ENCODE results near the gene CREB3. TPM values are rescaled to one million over a fixed set of nuclear protein-coding genes. Genes with fewer than 3 reads are reported as not detected.

The CREB3 gene
- total RNA-seq, 2 experiments from 2014 or later: 20.5 to 24.7 TPM

DNA sequence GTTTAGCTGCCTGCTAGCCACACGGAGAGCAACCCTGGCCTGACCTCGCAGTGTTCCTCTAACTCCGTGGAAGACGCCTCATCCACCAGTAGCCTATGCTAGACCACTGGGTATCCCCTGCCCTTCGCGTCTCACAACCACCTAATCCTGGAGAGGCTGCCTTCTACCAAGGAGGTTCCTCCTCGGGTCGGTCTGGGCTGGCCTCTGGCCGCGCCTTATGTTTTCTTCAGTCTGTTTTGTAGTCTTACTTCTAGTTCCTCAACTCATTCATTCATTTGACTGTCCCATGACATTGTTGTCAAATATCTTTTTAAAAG is 41.2 kb upstream of the CREB3 start:
- Mint-ChIP-seq H3K27ac (no peak overlapping the region), H3K9me3 (ENCODE audit: low read depth) (no peaks in the 10 kb centered on the region), H3K4me3 (peak overlapping the region; percentile 74), H3K36me3 (no peaks in the 10 kb centered on the region), H3K4me1 (peaks cover 14% of the 10 kb centered on the region), H3K27me3 (no peaks in the 10 kb centered on the region)
- ATAC-seq (no peak), DNase-seq (no peak)
- CTCF ChIA-PET: interaction anchor here (0.9 to 1.9 kb wide), 5 partner anchors 20 to 88 kb away, joined by 3 to 9 read pairs (median 3); partner anchors contain the start of genes CCDC107 and RMRP

DNA sequence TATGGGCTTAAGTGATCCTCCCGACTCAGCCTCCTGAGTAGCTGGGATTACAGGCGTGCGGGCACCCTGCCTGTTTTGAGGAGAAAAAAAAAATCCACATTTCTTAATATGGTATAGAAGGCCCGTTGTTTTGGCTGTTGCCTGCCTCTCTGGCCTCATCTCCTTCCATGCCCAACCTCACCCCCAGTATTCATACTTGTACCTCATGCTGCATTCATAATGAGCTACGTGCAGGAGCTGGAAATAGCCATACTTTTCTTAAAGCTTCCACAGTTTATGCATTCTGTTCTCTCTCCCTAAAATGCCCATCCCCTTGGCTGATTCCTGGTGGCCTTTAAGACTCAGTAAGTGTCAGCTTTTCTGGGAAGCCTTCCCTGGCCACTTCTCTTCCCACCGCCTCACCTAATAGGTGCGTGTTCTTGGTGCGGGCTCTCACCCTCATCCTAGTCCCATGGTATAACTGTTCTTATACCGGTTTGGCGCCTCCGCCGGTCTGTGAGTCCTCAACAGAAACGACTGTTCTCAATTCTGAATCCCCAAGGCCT is 40.6 kb upstream of the CREB3 start:
- Mint-ChIP-seq H3K4me1 (peaks cover 16% of the 10 kb centered on the region), H3K36me3 (peaks cover 5% of the 10 kb centered on the region), H3K4me3 (peak overlapping the region; percentile 2), H3K9me3 (ENCODE audit: low read depth) (no peaks in the 10 kb centered on the region), H3K27me3 (no peaks in the 10 kb centered on the region), H3K27ac (no peak overlapping the region)
- CTCF ChIA-PET: interaction anchor here (0.6 to 1.9 kb wide), 5 partner anchors 18 to 88 kb away, joined by 3 to 9 read pairs (median 3); partner anchors contain the start of genes CCDC107 and RMRP
- ATAC-seq: no peak
- no peak for DNase-seq

DNA sequence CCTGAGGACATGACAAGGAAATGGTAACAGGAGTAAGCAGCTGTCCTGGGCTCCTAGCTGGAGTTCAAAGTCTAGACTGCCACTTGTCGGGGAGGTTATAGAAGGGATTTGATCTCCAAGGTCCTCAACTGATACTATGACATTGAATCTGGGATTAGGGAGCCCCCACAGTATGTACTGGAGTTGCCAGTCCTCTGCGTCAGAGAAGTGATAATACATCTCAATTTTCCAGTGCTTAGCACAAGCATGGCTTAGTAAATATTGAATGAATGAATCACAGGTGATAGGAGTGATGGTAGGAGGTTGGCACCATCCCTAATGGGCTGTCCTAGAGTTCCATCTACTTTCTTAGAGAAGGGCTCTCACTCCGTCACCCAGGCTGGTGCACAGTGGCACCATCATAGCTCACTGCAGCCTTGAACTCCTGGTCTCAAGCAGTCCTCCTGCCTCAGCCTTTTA is 36.5 kb upstream of the CREB3 start:
- CTCF ChIA-PET: interaction anchor here (0.6 to 5.7 kb wide), 41 partner anchors 8 to 206 kb away, joined by 3 to 68 read pairs (median 8); partner anchors contain the start of genes ARHGEF39, CA9, CCDC107 and CREB3
- DNase-seq (no peak), ATAC-seq (peak; percentile 12)
- Mint-ChIP-seq H3K27ac (no peak overlapping the region), H3K9me3 (ENCODE audit: low read depth) (no peaks in the 10 kb centered on the region), H3K27me3 (no peaks in the 10 kb centered on the region), H3K36me3 (peaks cover 7% of the 10 kb centered on the region), H3K4me3 (no peak overlapping the region), H3K4me1 (peaks cover 5% of the 10 kb centered on the region)

DNA sequence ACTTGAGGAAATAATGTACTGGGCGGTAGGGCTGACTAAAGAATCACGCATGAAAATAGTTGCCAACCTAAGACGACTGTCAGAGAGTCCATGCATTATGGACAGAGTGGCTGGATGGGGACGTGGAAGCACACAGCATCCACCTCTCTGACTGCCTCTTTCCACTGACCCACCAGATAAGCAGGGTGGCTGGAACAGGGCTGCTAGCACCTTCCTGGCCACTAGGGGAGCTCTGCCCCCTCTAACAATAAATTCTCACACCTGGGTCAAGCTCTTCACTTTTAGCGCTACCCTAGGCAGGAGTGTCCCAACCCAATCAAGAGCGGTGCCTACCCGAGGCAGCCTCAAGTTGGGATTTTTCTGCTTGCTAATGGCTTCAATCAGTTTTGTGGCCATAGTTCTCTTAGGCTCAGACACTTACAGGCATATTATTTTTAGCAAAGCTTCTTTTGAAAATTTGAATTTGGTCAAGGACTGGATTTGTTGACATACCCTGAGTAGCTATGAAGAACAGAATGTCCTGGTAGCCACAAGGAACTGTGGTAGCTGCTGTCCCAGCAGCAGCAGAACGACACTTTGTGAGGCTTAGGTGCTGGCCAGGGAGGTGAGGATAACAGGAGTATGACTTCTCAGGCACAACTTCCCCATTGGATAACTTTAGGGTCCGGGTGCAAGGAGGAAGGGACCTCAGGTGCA is 35.8 kb upstream of the CREB3 start:
- CTCF ChIA-PET: interaction anchor here (0.5 to 5.7 kb wide), 46 partner anchors 9 to 509 kb away, joined by 3 to 68 read pairs (median 8); partner anchors contain the start of genes ARHGEF39, CA9, CCDC107 and CREB3

DNA sequence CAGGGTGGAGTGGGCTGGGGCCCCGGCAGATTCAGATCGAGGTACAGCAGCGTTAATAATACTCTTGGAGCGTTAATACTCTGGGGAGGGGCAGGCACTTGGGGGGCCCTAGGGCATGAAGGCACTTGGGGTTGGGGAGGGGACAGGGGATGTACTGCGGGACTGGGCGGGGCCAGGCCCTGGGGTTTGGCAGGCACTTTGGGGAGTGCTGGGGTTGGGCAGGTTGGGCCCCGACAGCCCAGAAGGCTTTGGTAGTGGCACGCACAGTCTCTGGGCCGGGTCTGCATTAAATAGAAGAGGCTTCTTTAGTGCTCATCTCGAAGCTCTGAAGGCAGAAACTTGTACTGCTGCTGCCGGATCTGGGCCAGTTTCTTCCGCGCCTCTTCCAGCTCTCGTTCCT is 35.0 kb upstream of the CREB3 start:
- Mint-ChIP-seq H3K27me3 (no peaks in the 10 kb centered on the region), H3K27ac (no peak overlapping the region), H3K4me1 (peaks cover 2% of the 10 kb centered on the region), H3K9me3 (ENCODE audit: low read depth) (no peaks in the 10 kb centered on the region), H3K4me3 (no peak overlapping the region), H3K36me3 (peaks cover 7% of the 10 kb centered on the region)
- ATAC-seq: no peak
- DNase-seq: no peak
- CTCF ChIA-PET: interaction anchor here (0.6 to 5.7 kb wide), 27 partner anchors 9 to 1668 kb away, joined by 3 to 68 read pairs (median 13); partner anchors contain the start of genes ARHGEF39, CCDC107, CREB3 and GBA2

More for the DNA sequence above, 35.8 kb upstream of the CREB3 start:
- Mint-ChIP-seq H3K9me3 (ENCODE audit: low read depth) (no peaks in the 10 kb centered on the region), H3K36me3 (peaks cover 7% of the 10 kb centered on the region), H3K4me3 (no peak overlapping the region), H3K4me1 (peaks cover 2% of the 10 kb centered on the region), H3K27ac (no peak overlapping the region), H3K27me3 (no peaks in the 10 kb centered on the region)
- DNase-seq (peak; percentile 72), ATAC-seq (peak; percentile 92)

DNA sequence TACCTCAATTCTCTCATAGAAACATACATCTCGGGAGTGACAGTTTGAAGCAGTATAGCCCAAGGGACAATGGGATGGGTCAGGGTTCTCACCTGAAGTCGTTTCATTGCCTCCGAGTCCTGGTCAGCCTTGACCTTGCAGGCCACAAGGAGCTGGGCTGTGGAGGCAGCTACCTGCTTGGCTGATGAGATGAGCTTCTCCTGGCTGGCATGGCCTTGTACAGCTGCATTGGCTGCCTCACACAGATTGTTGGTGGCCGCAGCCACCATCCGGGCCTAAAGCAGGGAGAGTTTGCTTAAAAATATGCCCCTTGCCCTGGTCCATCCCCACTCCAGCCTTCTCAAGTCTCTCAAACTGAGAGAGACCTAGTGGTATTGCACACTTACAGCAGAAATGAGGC is 34.2 kb upstream of the CREB3 start:
- ATAC-seq (no peak), DNase-seq (no peak)
- Mint-ChIP-seq H3K9me3 (ENCODE audit: low read depth) (no peaks in the 10 kb centered on the region), H3K36me3 (peaks cover 12% of the 10 kb centered on the region), H3K4me1 (peaks cover 2% of the 10 kb centered on the region), H3K27me3 (no peaks in the 10 kb centered on the region), H3K27ac (no peak overlapping the region), H3K4me3 (no peak overlapping the region)
- CTCF ChIA-PET: interaction anchor here (1.1 to 5.7 kb wide), 7 partner anchors 9 to 86 kb away, joined by 3 to 68 read pairs (median 41); partner anchors contain the start of genes ARHGEF39, GBA2 and RGP1

DNA sequence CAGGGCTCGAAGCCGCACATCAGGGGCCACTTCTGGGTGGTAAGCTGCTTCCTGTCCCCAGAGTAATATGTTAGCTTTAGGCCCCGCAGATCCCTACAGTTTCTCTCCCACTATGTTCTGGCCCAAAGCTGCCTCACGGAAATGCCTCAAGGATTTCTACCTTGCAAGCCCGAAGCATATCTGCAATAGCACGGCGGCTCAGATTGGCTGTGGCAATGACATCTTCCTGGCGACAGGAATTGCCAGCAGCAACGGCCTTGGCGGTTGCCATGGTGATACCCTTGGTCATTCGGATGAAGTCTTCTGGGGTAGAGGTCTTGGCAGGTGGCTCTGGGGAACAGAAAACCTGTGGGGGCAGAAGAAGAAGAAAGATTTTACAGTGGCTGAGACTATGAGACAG is 32.4 kb upstream of the CREB3 start:
- Mint-ChIP-seq H3K36me3 (peaks cover 29% of the 10 kb centered on the region), H3K27me3 (no peaks in the 10 kb centered on the region), H3K4me3 (no peak overlapping the region), H3K9me3 (ENCODE audit: low read depth) (no peaks in the 10 kb centered on the region), H3K27ac (no peak overlapping the region), H3K4me1 (peaks cover 2% of the 10 kb centered on the region)
- CTCF ChIA-PET: interaction anchor here (1.2 to 1.7 kb wide), 3 partner anchors 27 to 41 kb away, joined by 4 to 5 read pairs (median 4); partner anchors contain the start of gene CCDC107
- DNase-seq (no peak), ATAC-seq (no peak)

DNA sequence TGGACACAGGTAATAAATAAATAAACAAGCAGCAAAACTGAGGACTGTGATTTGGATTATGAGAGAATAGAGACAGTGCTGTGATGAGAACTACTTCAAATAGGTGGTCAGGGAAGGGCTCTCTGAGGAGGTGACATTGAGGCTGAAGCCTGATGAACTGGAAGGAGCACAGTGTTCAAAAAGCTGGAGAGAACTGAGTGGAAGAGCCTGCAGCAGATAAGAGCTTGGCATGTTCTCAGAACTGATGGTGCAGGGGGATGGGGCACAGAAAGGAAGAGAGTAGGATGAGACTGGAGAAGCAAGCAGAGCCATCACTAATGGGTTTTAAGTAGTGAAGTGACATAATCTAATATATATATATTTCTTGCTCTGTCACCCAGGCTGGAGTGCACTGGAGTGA is 31.5 kb upstream of the CREB3 start:
- Mint-ChIP-seq H3K27ac (no peak overlapping the region), H3K4me3 (no peak overlapping the region), H3K36me3 (peaks cover 34% of the 10 kb centered on the region), H3K4me1 (peaks cover 2% of the 10 kb centered on the region), H3K9me3 (ENCODE audit: low read depth) (no peaks in the 10 kb centered on the region), H3K27me3 (no peaks in the 10 kb centered on the region)
- CTCF ChIA-PET: interaction anchor here (1.2 to 1.7 kb wide), 4 partner anchors 26 to 90 kb away, joined by 3 to 5 read pairs (median 4); partner anchors contain the start of gene CCDC107
- DNase-seq (no peak), ATAC-seq (no peak)

DNA sequence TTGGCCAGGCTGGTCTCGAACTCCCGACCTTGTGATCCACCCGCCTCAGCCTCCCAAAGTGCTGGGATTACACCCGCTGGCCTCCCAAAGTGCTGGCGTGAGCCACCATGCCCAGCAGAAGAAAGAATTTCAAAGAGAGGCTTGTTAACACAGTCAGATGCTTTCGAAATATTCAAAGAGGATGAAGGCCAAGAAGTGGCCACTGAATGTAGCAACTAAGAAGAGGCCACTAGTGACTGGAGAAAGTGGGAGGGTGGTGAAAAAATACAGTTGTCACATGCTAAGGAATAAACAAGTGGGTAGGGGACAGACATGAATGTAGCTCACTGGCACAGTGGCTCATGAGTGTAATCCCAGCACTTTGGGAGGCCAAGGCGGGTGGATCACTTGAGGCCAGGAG is 29.8 kb upstream of the CREB3 start:
- CTCF ChIA-PET: no interaction called here
- H3K4me1 Mint-ChIP-seq: no peaks in the 10 kb centered on the region

DNA sequence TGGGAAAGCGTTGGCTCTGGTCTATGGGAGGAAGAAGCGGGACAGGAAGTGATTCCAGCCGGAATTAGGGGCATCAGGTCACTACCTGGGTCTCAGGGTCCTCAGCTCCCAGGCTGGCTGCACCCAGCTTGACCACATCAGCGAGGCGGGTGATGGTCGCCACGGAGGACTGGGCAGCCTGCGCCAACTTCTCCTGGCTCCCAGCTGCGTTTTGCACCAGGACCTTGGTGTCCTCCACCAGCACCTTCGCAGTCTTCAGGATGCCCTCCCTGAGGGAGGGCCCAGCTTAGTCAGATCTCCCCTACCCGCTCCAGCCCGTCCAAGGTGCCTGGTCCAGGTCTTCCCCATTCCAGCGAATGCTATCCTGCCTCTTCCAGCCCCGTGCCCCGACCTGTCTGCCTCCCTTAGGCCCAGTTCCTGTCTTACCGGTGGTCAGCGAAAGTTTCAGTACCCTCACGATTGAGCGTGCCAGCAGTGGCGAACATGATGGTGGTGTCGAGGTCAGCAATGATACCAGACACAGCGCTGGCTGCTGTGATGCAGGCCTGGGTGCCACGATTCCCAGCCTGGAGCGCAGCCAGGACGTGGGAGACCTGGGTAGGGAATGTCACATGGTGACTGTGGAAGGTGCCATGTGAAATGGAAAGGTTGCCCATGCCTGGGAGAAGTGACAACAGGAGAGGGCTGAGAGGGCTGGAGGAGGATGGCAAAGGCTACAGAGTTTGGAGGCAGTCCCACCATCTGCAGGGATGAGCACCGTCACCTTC is 28.4 kb upstream of the CREB3 start:
- CTCF ChIA-PET: interaction anchor here (6.4 kb wide), 1 partner anchor 8 kb away, joined by 45 read pairs; no protein-coding TSS in a partner anchor
- Mint-ChIP-seq H3K4me1 (no peaks in the 10 kb centered on the region), H3K27ac (no peak overlapping the region), H3K27me3 (no peaks in the 10 kb centered on the region), H3K36me3 (peaks cover 53% of the 10 kb centered on the region), H3K4me3 (no peak overlapping the region), H3K9me3 (ENCODE audit: low read depth) (no peaks in the 10 kb centered on the region)
- no peak for DNase-seq
- ATAC-seq: no peak

More for the DNA sequence above, 29.8 kb upstream of the CREB3 start:
- H3K9me3 Mint-ChIP-seq (ENCODE audit: low read depth): no peaks in the 10 kb centered on the region
- H3K27ac Mint-ChIP-seq: no peak overlapping the region
- DNase-seq (no peak), ATAC-seq (no peak)
- no peak overlapping the region for H3K4me3 Mint-ChIP-seq
- H3K36me3 Mint-ChIP-seq: peaks cover 40% of the 10 kb centered on the region
- no peaks in the 10 kb centered on the region for H3K27me3 Mint-ChIP-seq

DNA sequence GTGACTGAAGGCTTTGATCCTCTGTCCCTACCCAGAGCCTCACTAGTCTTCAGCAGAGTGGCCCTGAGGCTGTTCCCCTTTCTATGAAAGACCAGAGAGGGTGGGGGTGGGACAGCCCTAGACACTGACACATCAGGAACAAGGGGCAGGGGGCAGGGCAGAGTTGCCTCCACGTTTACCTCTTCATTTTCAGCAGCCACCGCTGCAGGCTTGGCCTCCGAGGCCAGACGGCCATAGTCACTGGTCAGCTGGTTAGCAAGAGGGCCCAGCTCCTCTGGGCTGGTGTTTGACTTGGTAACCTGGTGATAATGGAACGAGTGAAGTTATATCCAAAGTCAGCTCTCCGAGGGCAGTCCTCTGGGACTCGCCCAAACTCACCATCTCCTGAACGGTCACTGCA is 27.1 kb upstream of the CREB3 start:
- no peaks in the 10 kb centered on the region for H3K27me3 Mint-ChIP-seq
- H3K4me1 Mint-ChIP-seq: no peaks in the 10 kb centered on the region
- peaks cover 59% of the 10 kb centered on the region for H3K36me3 Mint-ChIP-seq
- H3K27ac Mint-ChIP-seq: no peak overlapping the region
- no peaks in the 10 kb centered on the region for H3K9me3 Mint-ChIP-seq (ENCODE audit: low read depth)
- ATAC-seq (no peak), DNase-seq (no peak)
- CTCF ChIA-PET: interaction anchor here (1.6 to 6.4 kb wide), 2 partner anchors 9 to 16 kb away, joined by 3 to 45 read pairs; no protein-coding TSS in a partner anchor
- H3K4me3 Mint-ChIP-seq: no peak overlapping the region

DNA sequence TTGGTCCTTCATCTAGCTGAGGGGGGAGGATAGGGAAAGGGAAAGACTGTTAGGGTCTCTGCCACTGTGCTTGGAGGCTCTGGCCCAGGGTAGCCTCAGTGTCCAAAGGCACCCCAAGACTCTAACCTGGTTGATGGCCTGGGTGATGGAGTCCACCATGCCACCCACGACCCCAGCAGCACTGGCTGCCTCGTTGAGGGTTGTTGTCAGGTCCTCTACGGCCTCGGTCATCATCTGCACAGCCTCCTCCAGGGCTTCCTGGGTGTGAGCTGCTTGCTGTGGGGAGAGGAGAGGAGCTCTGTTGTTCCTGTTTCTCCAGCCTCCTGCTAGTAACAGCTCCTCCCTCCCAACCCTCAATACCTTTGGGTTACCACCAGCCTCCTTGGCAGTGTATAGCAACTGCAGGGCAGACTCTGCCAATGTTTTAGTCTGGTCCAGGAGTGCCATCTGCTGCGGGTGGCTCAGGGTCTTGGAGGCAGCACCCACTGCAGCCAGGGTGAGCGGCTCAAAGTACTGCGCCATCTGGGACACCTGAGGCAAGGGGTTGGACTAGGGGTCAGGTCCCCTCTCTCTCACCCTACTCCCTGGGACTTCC is 26.5 kb upstream of the CREB3 start:
- H3K4me1 Mint-ChIP-seq: no peaks in the 10 kb centered on the region
- no peak overlapping the region for H3K4me3 Mint-ChIP-seq
- H3K27ac Mint-ChIP-seq: no peak overlapping the region
- CTCF ChIA-PET: interaction anchor here (1.6 to 6.4 kb wide), 2 partner anchors 10 to 15 kb away, joined by 3 to 45 read pairs; no protein-coding TSS in a partner anchor
- H3K36me3 Mint-ChIP-seq: peaks cover 65% of the 10 kb centered on the region
- DNase-seq (no peak), ATAC-seq (no peak)
- no peaks in the 10 kb centered on the region for H3K27me3 Mint-ChIP-seq
- H3K9me3 Mint-ChIP-seq (ENCODE audit: low read depth): no peaks in the 10 kb centered on the region

DNA sequence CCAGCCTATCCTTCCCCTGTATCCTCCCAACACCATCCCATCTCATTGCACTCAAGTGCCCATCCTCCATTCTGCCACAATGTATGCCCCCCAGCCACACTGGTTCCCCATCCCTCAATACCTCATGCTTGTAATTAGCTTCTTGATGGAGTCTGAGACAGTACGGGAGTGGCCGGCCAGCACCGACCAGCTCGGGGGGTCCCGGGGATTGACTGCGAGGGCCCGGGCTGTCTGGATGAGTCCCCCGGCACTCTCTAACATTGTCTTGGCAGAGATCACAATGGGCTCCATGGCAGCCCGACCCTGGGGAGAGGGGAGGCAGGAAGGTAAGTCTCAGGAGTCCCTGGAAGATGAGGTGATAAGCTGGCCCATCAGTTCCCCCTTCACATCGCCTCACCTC is 25.5 kb upstream of the CREB3 start:
- H3K36me3 Mint-ChIP-seq: peaks cover 71% of the 10 kb centered on the region

More for the DNA sequence above, 25.5 kb upstream of the CREB3 start:
- DNase-seq (no peak), ATAC-seq (no peak)
- H3K27ac Mint-ChIP-seq: no peak overlapping the region
- CTCF ChIA-PET: interaction anchor here (6.4 kb wide), 1 partner anchor 11 kb away, joined by 45 read pairs; no protein-coding TSS in a partner anchor
- no peaks in the 10 kb centered on the region for H3K27me3 Mint-ChIP-seq
- H3K9me3 Mint-ChIP-seq (ENCODE audit: low read depth): no peaks in the 10 kb centered on the region
- H3K4me3 Mint-ChIP-seq: no peak overlapping the region
- H3K4me1 Mint-ChIP-seq: no peaks in the 10 kb centered on the region

All from activated CD8-positive, alpha-beta memory T cell treated with anti-CD3 and anti-CD28 coated beads, Interleukin-2, amount 10 ng/mL, durations not matched to agents 7 days and 5 days (primary cell).